H1 (cell line): ENCODE measurements around the gene G2E3. TPM values are rescaled to one million over a fixed set of nuclear protein-coding genes. Genes with fewer than 3 reads are reported as not detected.

Experiments
- CTCF ChIA-PET: fragments of 300-600 bp; sonication (Branson Sonifier 250); formaldehyde crosslinking; loops from one replicate; lab custom pipeline; 2021; ENCODE audit not compliant: partially characterized antibody; lab: Charles Lee
- POLR2A ChIA-PET: fragments of 300-600 bp; sonication (Branson Sonifier 250); formaldehyde crosslinking; loops from one replicate; lab custom pipeline; 2021; ENCODE audit warnings: inconsistent platforms; ENCODE audit not compliant: partially characterized antibody; lab: Charles Lee
- DNase-seq, 2 experiments: peaks; one replicate each; pipeline versions ENCODE4 v3.0.0 to v3.0.0-alpha.2; 2010 to 2022; ENCODE audit warnings: low spot score in 2 of 2, low read depth in 1 of 2, mixed read lengths in 1 of 2
- FAIRE-seq: peaks from 2 replicates; lab custom pipeline; 2011; peaks lifted over from hg19 to GRCh38; lab: Jason Lieb, UNC
- H2AFZ ChIP-seq: 2 replicates; pipeline ENCODE4 v1.8.1; 2012; ENCODE audit warnings: low read length, inconsistent platforms
- H2AK5ac ChIP-seq: 2 replicates; pipeline ENCODE4 v1.6.1; 2013; ENCODE audit warnings: low read depth, low read length
- H2BK120ac ChIP-seq: replicated peaks from 2 replicates; pipeline ENCODE3; 2013; ENCODE audit warnings: low read depth, low read length, inconsistent platforms
- H2BK12ac ChIP-seq: 2 replicates; pipeline ENCODE4 v1.6.1; 2013; ENCODE audit warnings: low read depth, low read length
- H2BK15ac ChIP-seq: 2 replicates; pipeline ENCODE4 v1.6.1; 2013; ENCODE audit warnings: low read length
- H2BK20ac ChIP-seq: 2 replicates; pipeline ENCODE4 v1.6.1; 2013; ENCODE audit warnings: low read length
- H2BK5ac ChIP-seq: 2 replicates; pipeline ENCODE4 v1.6.1; 2013; ENCODE audit warnings: low read depth, low read length
- H3K14ac ChIP-seq: 2 replicates; pipeline ENCODE4 v1.6.1; 2013; ENCODE audit warnings: inconsistent platforms; ENCODE audit not compliant: insufficient read length
- H3K18ac ChIP-seq: 2 replicates; pipeline ENCODE4 v1.6.1; 2013; ENCODE audit warnings: low read length; ENCODE audit errors: extremely low read depth
- H3K23ac ChIP-seq: 2 replicates; pipeline ENCODE4 v1.6.1; 2013; ENCODE audit warnings: inconsistent platforms; ENCODE audit not compliant: insufficient read length
- H3K23me2 ChIP-seq: 2 replicates; pipeline ENCODE4 v1.6.1; 2013; ENCODE audit warnings: low read depth, low read length
- H3K27ac ChIP-seq: 2 replicates; pipeline ENCODE4 v1.6.1; 2011; ENCODE audit warnings: low read depth, low read length, inconsistent platforms
- H3K27me3 ChIP-seq, 4 experiments: replicated peaks in 1 of 4; 1 replicate in 1 of 4; 2 replicates in 3 of 4; pipeline versions ENCODE4 v1.6.1 to v1.8.1; 2011 to 2013; ENCODE audit warnings: low read length in 3 of 4, mild to moderate bottlenecking in 3 of 4, inconsistent platforms in 2 of 4, mixed read lengths in 2 of 4, moderate library complexity in 1 of 4; ENCODE audit not compliant: control insufficient read depth in 3 of 4, insufficient read depth in 3 of 4; ENCODE audit errors: extremely low read depth in 1 of 4
- H3K36me3 ChIP-seq, 4 experiments: 2 replicates each; pipeline versions ENCODE4 v1.6.1 to v1.8.1; 2011 to 2013; ENCODE audit warnings: mild to moderate bottlenecking in 4 of 4, low read length in 3 of 4, moderate library complexity in 2 of 4, control low read depth in 1 of 4, inconsistent platforms in 1 of 4; ENCODE audit not compliant: insufficient read depth in 4 of 4, control insufficient read depth in 2 of 4
- H3K4ac ChIP-seq: replicated peaks from 2 replicates; pipeline ENCODE3; 2013; ENCODE audit warnings: low read length, low read depth, mixed read lengths, inconsistent platforms; ENCODE audit not compliant: insufficient read length
- H3K4me1 ChIP-seq, 4 experiments: replicated peaks in 1 of 4; 1 replicate in 1 of 4; 2 replicates in 3 of 4; pipeline versions ENCODE4 v1.6.1 to v1.8.1; 2011 to 2013; ENCODE audit warnings: low read length in 3 of 4, inconsistent platforms in 2 of 4, mixed read lengths in 1 of 4; ENCODE audit not compliant: insufficient read depth in 4 of 4, control insufficient read depth in 3 of 4
- H3K4me2 ChIP-seq, 2 experiments: 2 replicates each; pipeline versions ENCODE4 v1.6.1 to v1.8.1; 2011 to 2013; ENCODE audit warnings: low read depth in 2 of 2, low read length in 2 of 2, control low read depth in 1 of 2, inconsistent platforms in 1 of 2, mild to moderate bottlenecking in 1 of 2; ENCODE audit not compliant: insufficient read depth in 1 of 2
- H3K4me3 ChIP-seq, 4 experiments: fragments of 200-600, 300-600 bp in 1 of 4; sonication (generic), shearing (Covaris generic), sonication (Bioruptor Twin) in 1 of 4; 2 replicates each; pipeline versions ENCODE4 v1.5.1 to v1.8.1; 2011 to 2016; ENCODE audit warnings: low read length in 4 of 4, low read depth in 3 of 4, control low read depth in 2 of 4, inconsistent platforms in 2 of 4, mild to moderate bottlenecking in 2 of 4, mixed read lengths in 1 of 4, moderate library complexity in 1 of 4; ENCODE audit not compliant: insufficient read depth in 2 of 4; ENCODE audit errors: extremely low read depth in 1 of 4
- H3K56ac ChIP-seq: replicated peaks from 2 replicates; pipeline ENCODE3; 2013; ENCODE audit warnings: low read depth, mild to moderate bottlenecking, mixed read lengths, low read length, inconsistent platforms; ENCODE audit not compliant: insufficient read length
- H3K79me1 ChIP-seq: 2 replicates; pipeline ENCODE4 v1.6.1; 2013; ENCODE audit warnings: low read depth, low read length, control low read depth
- H3K79me2 ChIP-seq, 2 experiments: 2 replicates each; pipeline versions ENCODE4 v1.6.1 to v1.8.1; 2012 to 2013; ENCODE audit warnings: low read length in 2 of 2, mild to moderate bottlenecking in 2 of 2, inconsistent platforms in 1 of 2; ENCODE audit not compliant: insufficient read depth in 2 of 2, control insufficient read depth in 1 of 2
- H3K9ac ChIP-seq, 4 experiments: replicated peaks in 1 of 4; 1 replicate in 1 of 4; 2 replicates in 3 of 4; pipeline versions ENCODE4 v1.6.1 to v1.8.1; 2011 to 2013; ENCODE audit warnings: low read depth in 3 of 4, low read length in 3 of 4, control low read depth in 2 of 4, mild to moderate bottlenecking in 2 of 4, moderate library complexity in 2 of 4, inconsistent platforms in 1 of 4; ENCODE audit errors: extremely low read depth in 1 of 4
- H3K9me3 ChIP-seq, 2 experiments: 2 replicates each; pipeline versions ENCODE4 v1.6.1 to v1.8.1; 2012 to 2013; ENCODE audit warnings: mild to moderate bottlenecking in 2 of 2, moderate library complexity in 2 of 2, control low read depth in 1 of 2, inconsistent platforms in 1 of 2, low read depth in 1 of 2, low read length in 1 of 2, mixed read lengths in 1 of 2; ENCODE audit not compliant: insufficient read depth in 2 of 2
- H4K20me1 ChIP-seq, 2 experiments: replicated peaks in 1 of 2; 2 replicates each; pipeline versions ENCODE3 to v1.8.1; 2011 to 2013; ENCODE audit warnings: inconsistent platforms in 2 of 2, low read length in 2 of 2, mild to moderate bottlenecking in 1 of 2; ENCODE audit not compliant: insufficient read depth in 2 of 2, control insufficient read depth in 1 of 2
- H4K5ac ChIP-seq: 2 replicates; pipeline ENCODE4 v1.6.1; 2013; ENCODE audit warnings: low read length, low read depth, mixed read lengths, inconsistent platforms; ENCODE audit not compliant: insufficient read length
- H4K8ac ChIP-seq: 2 replicates; pipeline ENCODE4 v1.8.0; 2013; ENCODE audit warnings: mild to moderate bottlenecking, moderate library complexity, low read length, inconsistent platforms; ENCODE audit not compliant: insufficient read depth; ENCODE audit errors: extremely low read depth
- H4K91ac ChIP-seq: replicated peaks from 2 replicates; pipeline ENCODE3; 2013; ENCODE audit warnings: low read length, mixed read lengths, inconsistent platforms; ENCODE audit not compliant: insufficient read length
- EGR1 ChIP-seq: IDR thresholded peaks from 2 replicates; pipeline ENCODE4 v1.6.1; 2011; ENCODE audit warnings: low read depth, low read length, borderline replicate concordance
- GTF2F1 ChIP-seq: IDR thresholded peaks from 2 replicates; pipeline ENCODE4 v1.6.1; 2012; ENCODE audit warnings: low read depth, low read length, improper control_type of control experiment, borderline replicate concordance
- KDM1A ChIP-seq: fragments of 200-600, 300-600 bp; sonication (generic); IDR thresholded peaks from 2 replicates; pipeline ENCODE4 v1.7.1; 2016; ENCODE audit warnings: mild to moderate bottlenecking, low read length, borderline replicate concordance
- PHF8 ChIP-seq: fragments of 200-600 bp; sonication (generic); conservative IDR thresholded peaks from 2 replicates; pipeline ENCODE4 v1.7.1; 2012; ENCODE audit warnings: low read depth, mild to moderate bottlenecking, inconsistent platforms, low read length, moderate library complexity
- USF2 ChIP-seq: IDR thresholded peaks from 2 replicates; pipeline ENCODE4 v1.6.1; 2011; ENCODE audit warnings: low read length, improper control_type of control experiment
- polyA plus RNA-seq, 7 experiments: library from polyadenylated mRNA; depleted of rRNA in 3 of 7; stranded (reverse) in 5 of 7; unstranded in 2 of 7; fragments of >200 nt in 5 of 7; fragments of 200-250 nt in 2 of 7; gene quantifications; 1 replicate in 5 of 7; 2 replicates in 1 of 7; 4 replicates in 1 of 7; pipeline versions ENCODE4 v1.2.1 to v1.2.3, GENCODE V29; 2011 to 2013; ENCODE audit warnings: missing spikeins in 2 of 7, mixed read lengths in 2 of 7
- total RNA-seq: library from RNA; stranded (reverse); fragmentation: NEBNext Ultra II Directional; extraction: Animal tissue kit (Norgen Biotek cat#: 25700); gene quantifications from 2 replicates; pipeline ENCODE4 v1.2.1, GENCODE V29; 2021

G2E3 gene
- total and polyA plus RNA-seq, 2 of the 8 experiments (the other 6 are each of a cell fraction or from before 2014, with no cell fraction given): 9.2 to 72.0 TPM

- H4K5ac ChIP-seq: no peak overlapping the region
- no peak overlapping the region for H4K8ac ChIP-seq
- no peaks in the 10 kb centered on the region; the same call in 1 of the 2 replicates for H3K79me1 ChIP-seq
- H3K9ac ChIP-seq: no peak overlapping the region
- H3K23me2 ChIP-seq: no peaks in the 10 kb centered on the region
- no peak overlapping the region for H3K14ac ChIP-seq
- no peak overlapping the region for H2BK20ac ChIP-seq
- no peak overlapping the region for H3K4ac ChIP-seq
- no peak overlapping the region for H2BK5ac ChIP-seq
- H3K27me3 ChIP-seq: peaks cover 0 to 1% (median 0%) of the 10 kb centered on the region in 4 experiments; a peak in 1 of 7 replicates
- H3K4me1 ChIP-seq: no peaks in the 10 kb centered on the region
- H3K18ac ChIP-seq: no peak overlapping the region
- no peak overlapping the region for H3K27ac ChIP-seq
- H3K4me2 ChIP-seq: no peak overlapping the region
- no peak overlapping the region for H2BK12ac ChIP-seq
- POLR2A ChIA-PET: no interaction called here
- H3K56ac ChIP-seq: no peak overlapping the region
- H3K79me2 ChIP-seq: peaks cover 19 to 92% of the 10 kb centered on the region in 2 experiments
- no peak overlapping the region for H2AK5ac ChIP-seq
- H4K91ac ChIP-seq: no peak overlapping the region
- H4K20me1 ChIP-seq: peaks cover 2 to 3% of the 10 kb centered on the region in 2 experiments
- no peak overlapping the region for H3K23ac ChIP-seq
- CTCF ChIA-PET: no interaction called here
- no peak overlapping the region for H3K4me3 ChIP-seq
- peaks cover 5% of the 10 kb centered on the region in 2 experiments; a peak in 1 of 4 replicates for H3K9me3 ChIP-seq
- H3K36me3 ChIP-seq: peaks cover 0 to 19% (median 8%) of the 10 kb centered on the region in 4 experiments; a peak in 3 of 8 replicates
- no peak for DNase-seq
- H2BK120ac ChIP-seq: no peak overlapping the region
- no peak for FAIRE-seq
- no peak overlapping the region for H2BK15ac ChIP-seq
- no peak overlapping the region for H2AFZ ChIP-seq
- TF ChIP-seq USF2: no peak
- no peak for TF ChIP-seq PHF8
- no peak for TF ChIP-seq GTF2F1
- TF ChIP-seq EGR1: no peak
- TF ChIP-seq KDM1A: no peak
Observed at GRCh38 chr14:30584058-30584630, 25.2 kb downstream of the G2E3 start.
